GM18526 (cell line): ENCODE results near the gene NKIRAS2.

Experiments used
- POLR2A ChIP-seq: IDR thresholded peaks from 3 replicates; pipeline ENCODE4 v1.6.1; 2011; ENCODE audit not compliant: insufficient read length; ENCODE audit errors: extremely low read depth

Gene NKIRAS2

DNA sequence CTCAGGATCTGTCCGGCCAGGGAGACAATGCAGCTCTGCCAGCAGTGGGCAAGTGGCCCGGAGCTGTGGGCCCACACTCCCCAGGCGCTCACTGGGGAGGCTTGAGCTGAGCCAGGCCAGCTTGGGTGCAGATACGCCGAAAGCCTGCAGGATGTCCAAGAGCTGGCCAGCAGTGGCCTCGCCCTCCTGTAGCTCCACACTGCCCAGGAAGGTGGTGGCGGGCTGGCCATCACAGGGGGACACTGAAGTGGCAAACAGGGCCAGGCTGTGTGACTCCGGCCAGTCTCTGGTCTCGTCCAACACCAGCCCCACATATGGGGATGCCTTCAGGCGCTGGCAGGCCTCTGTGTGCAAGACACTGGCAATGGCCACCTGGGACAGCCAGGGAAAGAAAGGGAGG is 20.9 kb downstream of the NKIRAS2 start:
- TF ChIP-seq POLR2A, result no peak

DNA sequence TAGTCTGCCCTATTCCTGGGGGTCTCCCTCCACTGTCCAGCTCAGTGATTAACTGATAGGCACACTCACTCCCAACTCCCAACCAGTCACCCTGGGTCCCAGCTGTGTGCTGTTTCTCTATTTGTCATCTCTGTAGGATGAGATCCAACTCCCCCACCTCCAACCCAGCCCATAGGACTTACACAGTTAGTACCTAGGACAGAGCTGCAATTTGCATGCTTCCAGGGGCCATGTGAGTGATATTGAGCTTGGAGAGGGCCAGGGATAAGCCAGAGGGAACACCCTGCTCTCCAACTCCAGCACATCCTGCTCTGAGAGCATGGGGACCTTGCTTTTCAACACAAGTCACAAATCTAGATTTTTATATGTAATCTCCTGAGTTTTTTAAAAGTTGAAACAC is 21.7 kb downstream of the NKIRAS2 start:
- TF ChIP-seq POLR2A, result no peak

DNA sequence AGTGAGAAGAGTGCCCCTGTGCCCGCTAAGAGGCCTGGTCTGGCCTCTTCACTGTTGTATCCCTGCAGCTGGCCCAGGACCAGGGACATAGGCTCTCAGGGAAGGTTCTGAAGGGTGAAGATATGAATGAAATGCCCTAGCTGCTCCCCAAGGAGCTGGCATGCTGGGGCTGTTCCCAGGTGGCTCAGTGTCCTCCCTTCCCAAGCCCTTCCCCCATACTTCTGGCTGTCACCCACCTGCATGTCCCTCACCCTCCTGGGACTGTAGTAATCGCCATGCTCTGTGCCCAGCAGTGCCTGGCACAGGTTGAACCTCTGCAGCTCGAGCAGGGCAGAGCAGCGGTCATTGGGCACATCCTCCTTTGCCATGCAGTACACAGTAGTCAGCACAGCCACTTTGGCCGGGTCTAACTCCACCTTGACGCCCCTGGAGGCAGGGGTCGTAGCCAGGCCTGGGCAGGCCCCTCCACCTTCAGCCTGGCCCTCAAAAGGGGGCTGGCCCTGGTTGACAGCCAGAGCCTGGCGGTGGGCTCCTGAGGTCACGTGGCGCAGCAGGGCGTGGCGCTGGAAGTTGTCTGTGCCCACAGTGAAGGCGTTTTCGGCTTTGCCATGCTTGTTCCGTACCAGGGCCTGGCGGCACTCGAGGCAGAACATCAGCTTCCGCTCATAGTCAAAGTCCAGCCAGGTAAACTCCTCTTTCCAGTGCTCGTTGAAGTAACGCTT is 22.9 kb downstream of the NKIRAS2 start:
- TF ChIP-seq POLR2A, result no peak

DNA sequence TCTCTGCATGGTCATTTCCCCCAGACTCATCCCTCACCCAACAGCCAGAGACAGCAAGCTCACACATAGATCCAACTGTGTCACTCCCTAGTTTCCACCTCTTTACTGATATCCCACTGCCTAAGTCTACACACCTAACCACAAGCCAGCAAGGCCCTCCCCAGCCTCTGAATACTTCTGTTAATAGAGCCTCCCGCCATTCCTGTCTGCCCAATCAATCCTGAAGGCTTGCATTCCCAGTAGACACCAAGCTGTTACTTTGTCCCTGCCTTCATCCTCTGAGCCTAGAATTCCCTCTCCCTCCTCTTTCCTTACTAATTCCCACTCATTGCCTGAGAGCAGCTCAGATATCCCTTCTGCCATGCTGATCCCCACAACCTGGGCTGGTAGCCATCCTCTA is 25.8 kb downstream of the NKIRAS2 start:
- no peak for TF ChIP-seq POLR2A

DNA sequence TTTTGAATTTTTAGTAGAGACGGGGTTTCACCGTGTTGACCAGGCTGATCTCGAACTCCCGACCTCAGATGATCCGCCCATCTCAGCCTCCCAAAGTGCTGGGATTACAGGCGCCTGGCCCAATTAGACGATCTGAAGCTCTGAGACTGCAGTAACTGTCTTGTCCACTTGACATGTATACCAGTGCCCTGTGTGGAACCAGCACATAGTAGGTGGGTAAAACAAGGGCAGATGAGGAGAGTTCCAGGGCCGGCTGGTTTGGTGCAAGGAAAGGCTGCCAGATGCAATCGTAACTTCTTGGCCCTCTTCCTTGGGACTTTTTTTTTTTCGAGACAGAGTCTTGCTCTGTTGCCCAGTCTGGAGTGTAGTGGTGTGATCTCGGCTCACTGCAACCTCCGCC is 27.5 kb downstream of the NKIRAS2 start:
- no peak for TF ChIP-seq POLR2A

DNA sequence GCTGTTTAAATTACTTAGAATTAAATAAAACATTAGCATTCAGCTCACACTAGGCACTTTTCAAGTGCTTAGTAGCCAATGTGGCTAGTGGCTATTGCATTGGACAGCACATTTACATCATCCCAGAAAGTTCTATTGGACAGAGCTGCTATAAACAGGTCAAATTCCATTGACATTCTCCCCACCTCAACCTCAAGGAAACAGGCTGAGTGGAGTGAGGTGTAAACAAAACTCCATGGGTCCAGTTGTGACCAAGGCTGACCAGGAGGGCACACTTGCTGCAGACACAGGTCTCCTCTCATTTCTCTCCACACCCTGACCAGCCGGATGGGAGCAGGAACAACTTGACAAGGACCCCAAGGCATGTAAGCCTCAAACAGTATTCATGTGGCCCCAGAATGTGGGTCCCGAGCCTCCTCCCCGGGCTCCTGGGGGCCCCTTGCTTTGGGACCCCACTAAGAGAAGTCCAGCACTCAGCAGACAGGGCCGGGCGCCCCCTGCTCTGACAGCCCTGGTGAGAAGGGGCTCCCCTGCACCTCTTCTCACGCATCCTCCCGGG is 30.0 kb downstream of the NKIRAS2 start:
- TF ChIP-seq POLR2A, result no peak

DNA sequence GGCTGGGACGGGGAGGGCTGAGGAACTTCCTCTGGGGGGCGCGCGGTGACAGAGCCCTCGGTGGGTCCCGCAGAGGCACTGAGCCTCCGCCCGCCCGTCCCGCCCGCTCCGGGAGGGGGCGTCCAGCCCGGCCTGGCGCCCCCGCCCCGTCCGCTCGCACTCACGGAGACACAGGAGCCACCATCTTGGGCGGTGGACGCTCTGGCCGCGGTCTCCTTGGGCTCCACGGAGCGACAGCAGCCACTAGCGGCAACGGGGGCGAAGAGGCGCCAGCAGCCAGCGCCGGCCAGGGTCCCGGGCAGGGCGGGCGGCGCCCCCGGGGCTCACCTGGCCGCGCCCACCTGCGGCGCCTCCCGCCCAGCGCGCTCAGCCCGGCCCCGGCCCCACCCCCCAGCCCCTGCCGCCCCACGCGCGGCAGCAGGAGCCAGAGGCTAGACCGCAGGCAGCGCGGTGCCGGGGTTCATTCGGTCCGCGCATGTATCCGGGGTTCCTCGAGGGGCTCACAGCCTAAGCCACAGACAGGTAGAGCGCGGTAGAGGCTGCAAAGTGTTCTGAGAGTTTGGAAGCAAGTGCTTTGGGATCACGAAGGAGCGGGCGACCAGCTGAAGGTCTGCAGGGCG is 30.6 kb downstream of the NKIRAS2 start, which contains the start of gene C17orf113:
Gene C17orf113, minus strand, starts transcription at position 209 of the 620 bp plus-strand sequence. CDS start 7,225 bp downstream, outside the sequence.
- TF ChIP-seq POLR2A, result peak; percentile 25

DNA sequence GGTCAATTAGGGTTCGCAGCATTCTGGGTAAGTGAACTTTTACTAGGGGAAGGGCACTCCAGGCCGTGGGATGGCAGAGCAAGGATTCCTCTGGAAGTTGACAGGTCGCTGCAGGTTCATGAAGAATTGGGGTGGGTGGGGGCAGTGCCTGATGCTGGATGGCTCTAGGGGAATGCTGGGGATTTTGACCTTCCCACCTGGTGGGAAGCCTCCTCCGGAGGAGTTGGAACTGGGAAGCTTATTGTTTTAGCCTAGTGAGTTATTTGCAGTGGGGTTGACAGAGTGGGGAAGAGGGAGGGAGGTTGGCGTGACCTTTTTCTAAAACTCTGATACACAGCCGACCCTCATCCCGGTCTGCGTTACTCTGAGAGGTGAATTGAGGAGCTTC is 31.1 kb downstream of the NKIRAS2 start:
- no peak for TF ChIP-seq POLR2A

DNA sequence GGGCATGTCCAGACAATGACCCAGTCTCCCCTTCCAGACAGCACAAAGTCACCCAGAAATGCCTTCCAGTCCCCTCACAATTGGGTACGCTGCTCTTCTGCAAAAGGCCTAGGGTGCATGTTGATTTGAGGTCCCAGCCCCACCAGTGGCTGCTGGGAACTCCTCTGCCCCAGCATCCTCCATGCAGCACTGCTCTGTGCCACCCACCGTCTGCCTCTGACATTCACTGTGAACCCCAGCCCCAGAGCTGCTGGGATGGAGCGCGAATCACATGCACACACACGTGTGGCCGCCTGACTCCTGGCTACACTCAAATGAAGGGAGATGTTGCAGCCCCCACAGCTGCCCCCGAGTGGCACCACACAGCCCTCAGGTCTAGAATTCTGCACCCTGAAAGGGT is 31.8 kb downstream of the NKIRAS2 start:
- no peak for TF ChIP-seq POLR2A

DNA sequence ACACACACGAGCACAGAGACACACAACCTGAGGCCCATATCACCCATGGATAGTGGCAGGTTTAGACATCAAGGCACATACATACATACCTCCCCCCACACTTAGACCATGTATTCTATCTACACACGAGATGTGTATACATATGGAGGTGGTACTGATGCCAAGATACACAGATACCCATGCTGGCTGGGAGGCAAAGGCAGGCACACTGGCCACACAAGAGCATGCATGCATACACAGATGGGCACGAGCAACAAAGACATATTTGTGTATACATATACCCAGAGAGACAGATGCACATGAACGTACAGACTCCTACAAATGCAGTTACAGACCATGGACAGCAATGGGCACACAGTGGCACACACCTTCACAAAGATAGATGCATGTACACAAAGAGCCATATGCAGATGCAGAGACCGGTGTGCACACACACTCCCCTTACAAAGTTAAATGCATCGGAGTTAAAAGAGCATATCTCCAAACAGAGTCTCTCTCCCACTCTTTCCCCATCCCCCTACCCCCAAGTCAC is 32.5 kb downstream of the NKIRAS2 start:
- no peak for TF ChIP-seq POLR2A

DNA sequence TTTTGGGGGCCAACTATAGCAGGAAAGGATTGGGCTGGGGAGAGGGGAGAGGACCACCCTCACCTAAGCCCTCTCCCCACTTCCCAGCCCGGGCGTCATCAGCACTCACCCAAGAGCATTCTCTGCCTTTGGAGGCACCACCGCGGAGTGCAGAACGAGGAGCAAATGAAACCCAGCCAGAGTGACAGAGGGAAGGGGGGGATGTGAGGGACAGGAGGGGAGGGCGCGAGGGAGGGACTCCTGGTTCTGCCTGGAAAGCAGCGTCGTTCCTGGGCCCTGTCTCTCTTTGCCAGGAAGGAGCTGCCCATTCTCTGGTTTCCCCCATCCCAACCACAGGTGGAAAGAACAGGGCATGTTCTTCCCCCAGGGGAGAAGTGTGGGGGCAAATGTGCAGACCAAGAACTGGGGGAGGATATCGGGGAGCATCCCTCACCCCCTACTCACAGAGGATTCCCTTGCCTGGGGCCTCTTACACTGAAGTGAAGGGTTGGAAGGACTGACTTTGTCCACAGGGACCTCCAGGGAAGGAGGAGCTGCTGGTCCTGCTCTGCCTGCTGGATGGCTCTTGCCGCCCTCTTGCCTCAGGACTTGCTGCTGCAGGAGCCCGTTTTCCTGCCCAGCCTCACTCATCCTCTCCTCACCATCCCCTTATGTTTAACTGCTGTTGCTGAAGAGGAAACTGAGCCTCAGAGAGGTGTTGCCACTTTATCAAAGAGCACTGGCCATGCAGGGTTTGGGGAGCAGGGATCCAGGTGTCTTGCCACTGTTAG is 34.0 kb downstream of the NKIRAS2 start:
- TF ChIP-seq POLR2A, result no peak

DNA sequence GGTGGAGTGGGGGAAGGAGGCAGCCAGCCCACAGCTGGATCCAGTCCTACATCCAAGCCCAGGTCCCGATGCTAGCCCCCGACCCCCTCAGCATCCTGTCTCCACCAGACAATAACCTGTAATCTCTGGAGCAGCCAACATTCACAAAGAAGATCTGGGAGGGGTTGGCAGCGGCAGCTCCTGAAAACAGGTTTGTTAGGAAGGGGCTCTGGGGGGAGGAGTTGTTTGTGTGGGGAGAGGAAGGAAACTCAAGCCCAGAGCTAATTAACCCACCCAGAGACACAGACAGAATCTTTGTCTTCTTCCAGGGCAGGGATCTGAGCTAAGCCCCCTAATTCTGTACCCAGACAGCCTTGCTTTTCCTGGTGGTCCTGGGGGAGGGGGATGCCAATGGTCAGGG is 35.1 kb downstream of the NKIRAS2 start:
- no peak for TF ChIP-seq POLR2A

DNA sequence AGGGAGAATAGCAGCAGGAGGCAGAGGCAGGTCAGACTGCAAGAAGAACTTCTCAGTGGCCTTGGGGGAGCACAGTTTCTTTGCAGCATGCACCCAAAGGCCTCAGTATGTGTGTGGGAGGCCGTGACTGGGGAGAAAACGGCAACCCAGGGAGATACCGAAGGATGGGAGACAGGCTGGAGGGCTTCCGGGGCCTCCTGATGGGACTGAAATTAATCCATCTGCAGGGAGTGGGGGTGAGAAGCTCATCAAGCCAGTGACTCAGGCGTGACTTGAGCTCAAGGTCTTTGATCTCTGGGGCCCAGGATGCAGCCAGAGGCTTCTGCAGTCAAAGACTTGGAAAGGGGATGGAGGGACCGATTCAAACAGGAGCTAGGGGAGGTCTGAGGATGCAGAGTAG is 35.6 kb downstream of the NKIRAS2 start:
- TF ChIP-seq POLR2A, result no peak

DNA sequence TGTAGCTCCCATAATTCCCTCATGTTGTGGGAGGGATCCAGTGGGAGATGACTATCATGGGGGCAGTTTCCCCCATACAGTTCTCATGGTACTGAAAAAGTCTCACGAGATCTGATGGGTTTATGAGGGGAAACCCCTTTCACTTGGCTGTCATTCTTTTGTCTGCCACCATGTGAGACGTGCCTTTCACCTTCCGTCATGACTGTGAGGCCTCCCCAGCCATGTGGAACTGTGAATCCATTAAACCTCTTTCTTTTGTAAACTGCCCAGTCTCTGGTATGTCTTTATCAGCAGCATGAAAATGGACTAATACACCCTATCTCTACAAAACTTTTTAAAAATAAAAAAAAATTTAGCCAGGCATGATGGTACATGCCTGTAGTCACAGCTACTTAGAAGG is 36.7 kb downstream of the NKIRAS2 start:
- no peak for TF ChIP-seq POLR2A

DNA sequence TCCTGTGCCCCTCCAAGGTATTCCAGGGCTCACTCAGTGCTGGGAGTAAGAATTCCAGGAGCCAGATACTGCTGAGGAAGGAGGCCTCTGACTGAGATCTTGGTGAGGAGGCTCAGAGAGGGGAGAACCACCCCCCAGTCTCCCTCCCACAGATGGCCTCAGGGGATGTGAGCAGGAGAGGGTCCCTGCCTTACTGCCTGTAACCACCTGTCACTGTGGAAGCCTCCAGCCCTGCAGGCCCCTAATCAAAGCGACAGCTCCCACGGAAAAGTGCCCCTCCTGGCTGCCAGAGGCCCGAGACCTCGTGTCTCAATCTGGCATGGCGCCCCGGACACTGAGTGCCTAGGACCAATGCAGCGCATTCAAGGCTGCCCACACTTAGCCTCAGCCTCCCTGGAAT is 38.2 kb downstream of the NKIRAS2 start:
- TF ChIP-seq POLR2A, result no peak
